GM12873 (cell line): ENCODE data around the gene SLC8A2.

Experiments used
- CTCF ChIP-seq: IDR thresholded peaks from 2 replicates; pipeline ENCODE4 v1.5.1; 2012; ENCODE audit warnings: low read depth, mild to moderate bottlenecking, moderate library complexity, low read length, control low read depth; ENCODE audit not compliant: insufficient read depth; ENCODE audit errors: missing control alignments

The SLC8A2 gene

GRCh38 chr19:47380559-47380958 lies 91.1 kb downstream of the SLC8A2 start:
- TF ChIP-seq CTCF, result no peak

- no peak for TF ChIP-seq CTCF
Observed at GRCh38 chr19:47379381-47379938, 92.2 kb downstream of the SLC8A2 start.

GRCh38 chr19:47378246-47378645 lies 93.4 kb downstream of the SLC8A2 start:
- no peak for TF ChIP-seq CTCF
